ENCODE results near the gene PALM2AKAP2.

PALM2AKAP2 gene

GRCh38 chr9:109812331-109812730 lies 32.3 kb downstream of the PALM2AKAP2 start:
- DNase-seq (ENCODE audit: low read depth in 1 of 2, low spot score in 1 of 2): no peak

DNA sequence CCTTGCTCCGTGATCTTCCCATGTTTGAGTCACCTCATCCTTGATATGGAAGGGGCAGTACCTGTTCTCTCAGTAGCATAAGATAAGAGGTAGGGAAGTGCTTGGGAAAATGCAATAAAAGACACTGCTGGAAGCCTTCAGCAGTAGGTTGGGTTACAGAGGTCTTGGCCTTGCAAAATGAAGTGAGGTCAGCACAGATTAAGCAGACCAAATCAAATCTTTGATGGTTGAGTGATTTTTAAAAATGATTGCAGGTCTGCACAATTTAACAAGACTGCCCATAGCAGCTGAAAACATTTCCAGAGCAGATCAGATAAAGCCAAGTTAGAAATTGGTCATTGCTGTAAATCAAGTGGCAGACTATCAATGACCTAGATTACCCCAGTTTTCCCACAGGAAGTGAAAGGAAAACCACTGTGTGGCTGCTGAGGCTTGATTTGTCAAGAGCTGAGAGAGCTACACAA lies 32.9 kb downstream of the PALM2AKAP2 start:
- H3K27me3 ChIP-seq (ENCODE audit: insufficient read depth, poor library complexity, severe bottlenecking): peaks cover 2% of the 10 kb centered on the region
- H3K27ac ChIP-seq (replicated peaks): no peak overlapping the region
- no peak for DNase-seq (ENCODE audit: low read depth in 1 of 2, low spot score in 1 of 2)
- H3K4me3 ChIP-seq (replicated peaks; ENCODE audit: insufficient read depth, low read length): no peak overlapping the region
- no peak for TF ChIP-seq GABPA (IDR thresholded peaks at IDR 0.05; ENCODE audit: low read depth)
- TF ChIP-seq REST (IDR thresholded peaks at IDR 0.05; ENCODE audit: insufficient replicate concordance, low read depth): no peak
- no peak for TF ChIP-seq POLR2AphosphoS5 (IDR thresholded peaks at IDR 0.05; ENCODE audit: low read depth)
- TF ChIP-seq CTCF (IDR thresholded peaks at IDR 0.05; ENCODE audit: insufficient read depth, low read length): no peak
- TF ChIP-seq SPI1 (IDR thresholded peaks at IDR 0.05; ENCODE audit: borderline replicate concordance, low read depth): no peak

More at GRCh38 chr9:109812331-109812730, 32.3 kb downstream of the PALM2AKAP2 start:
- Histone ChIP-seq H3K27me3 (ENCODE audit: insufficient read depth, poor library complexity, severe bottlenecking) (peaks cover 2% of the 10 kb centered on the region), H3K27ac (replicated peaks) (no peak overlapping the region), H3K4me3 (replicated peaks; ENCODE audit: insufficient read depth, low read length) (no peak overlapping the region)
- TF ChIP-seq REST (IDR thresholded peaks at IDR 0.05; ENCODE audit: insufficient replicate concordance, low read depth) (no peak), CTCF (IDR thresholded peaks at IDR 0.05; ENCODE audit: insufficient read depth, low read length) (no peak), POLR2AphosphoS5 (IDR thresholded peaks at IDR 0.05; ENCODE audit: low read depth) (no peak), GABPA (IDR thresholded peaks at IDR 0.05; ENCODE audit: low read depth) (no peak), SPI1 (IDR thresholded peaks at IDR 0.05; ENCODE audit: borderline replicate concordance, low read depth) (no peak)

- no peak for TF ChIP-seq POLR2AphosphoS5 (IDR thresholded peaks at IDR 0.05; ENCODE audit: low read depth)
- no peak for TF ChIP-seq REST (IDR thresholded peaks at IDR 0.05; ENCODE audit: insufficient replicate concordance, low read depth)
- no peak for TF ChIP-seq GABPA (IDR thresholded peaks at IDR 0.05; ENCODE audit: low read depth)
- no peak for TF ChIP-seq SPI1 (IDR thresholded peaks at IDR 0.05; ENCODE audit: borderline replicate concordance, low read depth)
- TF ChIP-seq CTCF (IDR thresholded peaks at IDR 0.05; ENCODE audit: insufficient read depth, low read length): no peak
- no peak overlapping the region for H3K27ac ChIP-seq (replicated peaks)
- H3K4me3 ChIP-seq (replicated peaks; ENCODE audit: insufficient read depth, low read length): no peak overlapping the region
- peaks cover 2% of the 10 kb centered on the region for H3K27me3 ChIP-seq (ENCODE audit: insufficient read depth, poor library complexity, severe bottlenecking)
- DNase-seq (ENCODE audit: low read depth in 1 of 2, low spot score in 1 of 2): no peak
These were observed 33.3 kb downstream of the PALM2AKAP2 start for GRCh38 chr9:109813303-109813702.
